Measurements from ENCODE around the gene CNTNAP4. TPM values are rescaled to one million over a fixed set of nuclear protein-coding genes. Genes with fewer than 3 reads are reported as not detected.

Gene CNTNAP4
- polyA plus RNA-seq, 3 donors, result not detected

GRCh38 chr16:76577003-76577402 lies 299.8 kb downstream of the CNTNAP4 start:
- Mint-ChIP-seq H3K27me3 (ENCODE audit: low read depth in 3 of 3) (peaks cover 0 to 2% (median 0%) of the 10 kb centered on the region in 3 donors), H3K4me1 (no peaks in the 10 kb centered on the region), H3K36me3 (no peaks in the 10 kb centered on the region), H3K27ac (no peak overlapping the region), H3K9me3 (peaks cover 2 to 8% (median 4%) of the 10 kb centered on the region in 7 donors), H3K4me3 (no peak overlapping the region)
- H3K4me2 ChIP-seq (replicated peaks; ENCODE audit: extremely low read depth, low read length, poor library complexity, severe bottlenecking), result no peak overlapping the region
- H3K36me3 ChIP-seq (replicated peaks in 1 of 2; ENCODE audit: control insufficient read depth in 1 of 2, insufficient read depth in 2 of 2, low read length in 2 of 2), result no peaks in the 10 kb centered on the region
- TF ChIP-seq CTCF (IDR thresholded peaks at IDR 0.05), result no peak
- no peak overlapping the region for H3K27ac ChIP-seq (ENCODE audit: low read depth in 1 of 2, low read length in 2 of 2)
- no peaks in the 10 kb centered on the region for H3K79me2 ChIP-seq (ENCODE audit: insufficient read depth, low read length)
- H3K4me3 ChIP-seq (replicated peaks in 1 of 3; ENCODE audit: low read depth in 2 of 3, low read length in 3 of 3), result no peak overlapping the region
- H2AFZ ChIP-seq (ENCODE audit: insufficient read depth, low read depth, low read length, poor library complexity, severe bottlenecking), result no peak overlapping the region
- WGBS (ENCODE audit: insufficient coverage), result no CpG with 5 or more reads among the region's 4 CpGs
- intact Hi-C loops (cut with micrococcal nuclease), result no loop called here
- H3K27me3 ChIP-seq (ENCODE audit: control insufficient read depth in 2 of 2, insufficient read depth in 2 of 2, low read length in 2 of 2), result no peaks in the 10 kb centered on the region
- no peaks in the 10 kb centered on the region for H3K4me1 ChIP-seq (ENCODE audit: control insufficient read depth in 1 of 2, insufficient read depth in 2 of 2, low read length in 2 of 2)
- no peaks in the 10 kb centered on the region for H3K9me3 ChIP-seq (replicated peaks in 1 of 2; ENCODE audit: control insufficient read depth in 1 of 2, insufficient read depth in 1 of 2, low read length in 2 of 2)
- no peaks in the 10 kb centered on the region for H4K20me1 ChIP-seq (ENCODE audit: insufficient read depth, low read length)
- H3K9ac ChIP-seq (ENCODE audit: insufficient read depth, low read length, poor library complexity, severe bottlenecking), result no peak overlapping the region
- no peak for DNase-seq

- no peaks in the 10 kb centered on the region for H3K27me3 ChIP-seq (ENCODE audit: control insufficient read depth in 2 of 2, insufficient read depth in 2 of 2, low read length in 2 of 2)
- H3K4me1 ChIP-seq (ENCODE audit: control insufficient read depth in 1 of 2, insufficient read depth in 2 of 2, low read length in 2 of 2), result no peaks in the 10 kb centered on the region
- no peak overlapping the region for H3K27ac Mint-ChIP-seq
- no peak for TF ChIP-seq CTCF (IDR thresholded peaks at IDR 0.05)
- peaks cover 0 to 2% (median 0%) of the 10 kb centered on the region in 3 donors for H3K27me3 Mint-ChIP-seq (ENCODE audit: low read depth in 3 of 3)
- no peaks in the 10 kb centered on the region for H4K20me1 ChIP-seq (ENCODE audit: insufficient read depth, low read length)
- no peaks in the 10 kb centered on the region for H3K36me3 ChIP-seq (replicated peaks in 1 of 2; ENCODE audit: control insufficient read depth in 1 of 2, insufficient read depth in 2 of 2, low read length in 2 of 2)
- H3K4me2 ChIP-seq (replicated peaks; ENCODE audit: extremely low read depth, low read length, poor library complexity, severe bottlenecking), result no peak overlapping the region
- no peaks in the 10 kb centered on the region for H3K9me3 ChIP-seq (replicated peaks in 1 of 2; ENCODE audit: control insufficient read depth in 1 of 2, insufficient read depth in 1 of 2, low read length in 2 of 2)
- no peak overlapping the region for H3K27ac ChIP-seq (ENCODE audit: low read depth in 1 of 2, low read length in 2 of 2)
- no peaks in the 10 kb centered on the region for H3K4me1 Mint-ChIP-seq
- H2AFZ ChIP-seq (ENCODE audit: insufficient read depth, low read depth, low read length, poor library complexity, severe bottlenecking), result no peak overlapping the region
- no peaks in the 10 kb centered on the region for H3K36me3 Mint-ChIP-seq
- intact Hi-C loops (cut with micrococcal nuclease), result no loop called here
- no peaks in the 10 kb centered on the region for H3K79me2 ChIP-seq (ENCODE audit: insufficient read depth, low read length)
- 100% methylated on average over 5 of the region's 9 CpGs for WGBS (ENCODE audit: insufficient coverage)
- no peak overlapping the region for H3K9ac ChIP-seq (ENCODE audit: insufficient read depth, low read length, poor library complexity, severe bottlenecking)
- peaks cover 0 to 10% (median 4%) of the 10 kb centered on the region in 7 donors for H3K9me3 Mint-ChIP-seq
- H3K4me3 ChIP-seq (replicated peaks in 1 of 3; ENCODE audit: low read depth in 2 of 3, low read length in 3 of 3), result no peak overlapping the region
- no peak overlapping the region for H3K4me3 Mint-ChIP-seq
- DNase-seq, result no peak
These were observed 302.2 kb downstream of the CNTNAP4 start for GRCh38 chr16:76579277-76579922.

All from CD14-positive monocyte (primary cell).